HG03575 (cell line): Measurements from ENCODE around the gene RAPGEF6.
"Not testable (repeated sequence)": the region's sequence is repeated elsewhere in the genome, so short reads cannot be mapped to it uniquely, and the experiment has no call there.

Source experiments
- ATAC-seq: cut with Tn5 transposase; IDR thresholded peaks from one replicate; pipeline ENCODE4 v1.9.1; 2021; ENCODE audit not compliant: unreplicated experiment, insufficient number of reproducible peaks, low FRiP score; ENCODE audit errors: extremely low read depth

The RAPGEF6 gene

GRCh38 chr5:131644370-131644769, 9.3 kb upstream of the RAPGEF6 start:
- ATAC-seq, result no peak

GRCh38 chr5:131641494-131641893, 6.5 kb upstream of the RAPGEF6 start:
- no peak for ATAC-seq

- no peak for ATAC-seq
Measured at GRCh38 chr5:131640043-131640856, 5.2 kb upstream of the RAPGEF6 start.

- ATAC-seq, result no peak
Measured at GRCh38 chr5:131639148-131639547, 4.1 kb upstream of the RAPGEF6 start.

GRCh38 chr5:131637694-131638093, 2.7 kb upstream of the RAPGEF6 start:
- no peak for ATAC-seq

GRCh38 chr5:131635684-131636572, 899 bp upstream of the RAPGEF6 start:
- ATAC-seq, result no peak

- no peak for ATAC-seq
Measured at GRCh38 chr5:131634666-131634995, 398 bp downstream of the RAPGEF6 start.

GRCh38 chr5:131634238-131634637, 791 bp downstream of the RAPGEF6 start:
- ATAC-seq, result no peak

- no peak for ATAC-seq
Measured at GRCh38 chr5:131633830-131634229, 1.2 kb downstream of the RAPGEF6 start.

GRCh38 chr5:131630963-131631350, 4.1 kb downstream of the RAPGEF6 start:
- no peak for ATAC-seq

GRCh38 chr5:131630208-131630962, 4.6 kb downstream of the RAPGEF6 start:
- ATAC-seq, result no peak

- no peak for ATAC-seq
Measured at GRCh38 chr5:131628990-131629389, 6.0 kb downstream of the RAPGEF6 start.

- ATAC-seq, result no peak
Measured at GRCh38 chr5:131627207-131627865, 7.7 kb downstream of the RAPGEF6 start.

GRCh38 chr5:131622633-131623032, 12.4 kb downstream of the RAPGEF6 start:
- ATAC-seq, result no peak

GRCh38 chr5:131621164-131621563, 13.9 kb downstream of the RAPGEF6 start:
- ATAC-seq, result not testable (repeated sequence)

GRCh38 chr5:131619102-131619501, 15.9 kb downstream of the RAPGEF6 start:
- no peak for ATAC-seq

GRCh38 chr5:131617140-131617822, 17.7 kb downstream of the RAPGEF6 start:
- no peak for ATAC-seq

- no peak for ATAC-seq
Measured at GRCh38 chr5:131615957-131616356, 19.1 kb downstream of the RAPGEF6 start.
